ENCODE results near the gene SREK1IP1. TPM values are rescaled to one million over a fixed set of nuclear protein-coding genes. Genes with fewer than 3 reads are reported as not detected.
A peak's percentile ranks its signal among the peaks of the same experiment; 100 is the strongest.
"Not testable (repeated sequence)": the region's sequence is repeated elsewhere in the genome, so short reads cannot be mapped to it uniquely, and the experiment has no call there.

Gene SREK1IP1
- polyA plus RNA-seq, 10 donors = 8.6 to 14.2 (median 13.4) TPM

GRCh38 chr5:64767959-64768357, 533 bp downstream of the SREK1IP1 start:
- no peak for DNase-seq

- DNase-seq = no peak
These were observed 1.6 kb downstream of the SREK1IP1 start for GRCh38 chr5:64766941-64767340.

- no peak for DNase-seq
These were observed 2.5 kb downstream of the SREK1IP1 start for GRCh38 chr5:64765804-64766504.

GRCh38 chr5:64763948-64764503, 4.5 kb downstream of the SREK1IP1 start:
- no peak for DNase-seq

- DNase-seq = no peak
These were observed 8.4 kb downstream of the SREK1IP1 start for GRCh38 chr5:64759960-64760660.

GRCh38 chr5:64758901-64759300, 9.6 kb downstream of the SREK1IP1 start:
- DNase-seq = no peak

GRCh38 chr5:64754066-64754465, 14.4 kb downstream of the SREK1IP1 start:
- no peak for DNase-seq

GRCh38 chr5:64749385-64749784, 19.1 kb downstream of the SREK1IP1 start:
- DNase-seq = no peak

GRCh38 chr5:64746446-64746845, 22.0 kb downstream of the SREK1IP1 start:
- DNase-seq = no peak

- DNase-seq = no peak
These were observed 23.6 kb downstream of the SREK1IP1 start for GRCh38 chr5:64744914-64745313.

GRCh38 chr5:64742821-64743220, 25.7 kb downstream of the SREK1IP1 start:
- DNase-seq = no peak

- no peak for DNase-seq
These were observed 26.1 kb downstream of the SREK1IP1 start for GRCh38 chr5:64742411-64742810.

- DNase-seq = no peak
These were observed 41.3 kb downstream of the SREK1IP1 start for GRCh38 chr5:64727150-64727549.

- DNase-seq = no peak
These were observed 45.9 kb downstream of the SREK1IP1 start for GRCh38 chr5:64722588-64722987.

GRCh38 chr5:64714495-64714894, 54.0 kb downstream of the SREK1IP1 start:
- not testable (repeated sequence) for DNase-seq

GRCh38 chr5:64707191-64707590, 61.3 kb downstream of the SREK1IP1 start:
- DNase-seq = no peak

GRCh38 chr5:64706074-64706473, 62.4 kb downstream of the SREK1IP1 start:
- DNase-seq = not testable (repeated sequence)

GRCh38 chr5:64700765-64701164, 67.7 kb downstream of the SREK1IP1 start:
- no peak for DNase-seq

- not testable (repeated sequence) for DNase-seq
These were observed 72.1 kb downstream of the SREK1IP1 start for GRCh38 chr5:64696414-64696813.

GRCh38 chr5:64693636-64694035, 74.9 kb downstream of the SREK1IP1 start:
- DNase-seq = no peak

GRCh38 chr5:64691291-64691690, 77.2 kb downstream of the SREK1IP1 start:
- DNase-seq = no peak

GRCh38 chr5:64690417-64691151, 77.9 kb downstream of the SREK1IP1 start, which contains the start of gene SHISAL2B:
Gene SHISAL2B, plus strand, starts transcription at chr5:64690503. Its CDS starts 121 bp downstream, at chr5:64690624.
- DNase-seq = peak in 2 of 3 donors; percentile 11 to 45
